Ishikawa (cell line): ENCODE data around the gene ARID1B.

ENCODE experiments used
- CEBPB ChIP-seq: IDR thresholded peaks from 2 replicates; pipeline ENCODE4 v1.6.1; 2012
- CREB1 ChIP-seq: IDR thresholded peaks from 2 replicates; pipeline ENCODE4 v1.6.1; 2012; ENCODE audit warnings: low read depth
- EGR1 ChIP-seq: IDR thresholded peaks from 2 replicates; pipeline ENCODE4 v1.6.1; 2012
- EP300 ChIP-seq: IDR thresholded peaks from 2 replicates; pipeline ENCODE4 v1.6.1; 2012; ENCODE audit warnings: borderline replicate concordance
- FOXM1 ChIP-seq: IDR thresholded peaks from 2 replicates; pipeline ENCODE4 v1.6.1; 2012; ENCODE audit warnings: low read depth, borderline replicate concordance
- NFIC ChIP-seq: IDR thresholded peaks from 2 replicates; pipeline ENCODE4 v1.6.1; 2012
- RAD21 ChIP-seq: IDR thresholded peaks from 2 replicates; pipeline ENCODE4 v1.6.1; 2012; ENCODE audit warnings: low read depth
- REST ChIP-seq: IDR thresholded peaks from 2 replicates; pipeline ENCODE4 v1.6.1; 2012; ENCODE audit warnings: low read depth, mild to moderate bottlenecking
- TAF1 ChIP-seq: IDR thresholded peaks from 2 replicates; pipeline ENCODE4 v1.6.1; 2012; ENCODE audit warnings: low read depth, mild to moderate bottlenecking
- TCF12 ChIP-seq: IDR thresholded peaks from 2 replicates; pipeline ENCODE4 v1.6.1; 2012; ENCODE audit warnings: low read depth
- TEAD4 ChIP-seq: IDR thresholded peaks from 2 replicates; pipeline ENCODE4 v1.6.1; 2012
- USF1 ChIP-seq: IDR thresholded peaks from 2 replicates; pipeline ENCODE4 v1.6.1; 2012
- YY1 ChIP-seq: IDR thresholded peaks from 2 replicates; pipeline ENCODE4 v1.6.1; 2012; ENCODE audit warnings: low read depth
- ZBTB7A ChIP-seq: IDR thresholded peaks from 2 replicates; pipeline ENCODE4 v1.6.1; 2012; ENCODE audit warnings: low read depth
- TF ChIP-seq, protein P1 (sequence below): IDR thresholded peaks from 2 replicates; pipeline ENCODE4 v1.6.1; 2012

The ARID1B gene

GRCh38 chr6:157185986-157186385 is 408.8 kb downstream of the ARID1B start:
- no peak for TF ChIP-seq RAD21
- TF ChIP-seq FOXM1: no peak
- no peak for TF ChIP-seq TAF1
- TF ChIP-seq EGR1: no peak
- TF ChIP-seq TCF12: no peak
- TF ChIP-seq YY1: no peak
- TF ChIP-seq, protein P1, sequence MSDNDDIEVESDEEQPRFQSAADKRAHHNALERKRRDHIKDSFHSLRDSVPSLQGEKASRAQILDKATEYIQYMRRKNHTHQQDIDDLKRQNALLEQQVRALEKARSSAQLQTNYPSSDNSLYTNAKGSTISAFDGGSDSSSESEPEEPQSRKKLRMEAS: no peak
- TF ChIP-seq CEBPB: no peak
- TF ChIP-seq TEAD4: no peak
- no peak for TF ChIP-seq CREB1

GRCh38 chr6:157186785-157187181 is 409.6 kb downstream of the ARID1B start:
- no peak for TF ChIP-seq TAF1
- TF ChIP-seq CEBPB: no peak
- TF ChIP-seq EGR1: no peak
- TF ChIP-seq NFIC: no peak
- no peak for TF ChIP-seq RAD21
- TF ChIP-seq, protein P1: no peak
- TF ChIP-seq ZBTB7A: no peak
- TF ChIP-seq REST: no peak
- no peak for TF ChIP-seq TEAD4
- TF ChIP-seq YY1: no peak
- no peak for TF ChIP-seq FOXM1

DNA sequence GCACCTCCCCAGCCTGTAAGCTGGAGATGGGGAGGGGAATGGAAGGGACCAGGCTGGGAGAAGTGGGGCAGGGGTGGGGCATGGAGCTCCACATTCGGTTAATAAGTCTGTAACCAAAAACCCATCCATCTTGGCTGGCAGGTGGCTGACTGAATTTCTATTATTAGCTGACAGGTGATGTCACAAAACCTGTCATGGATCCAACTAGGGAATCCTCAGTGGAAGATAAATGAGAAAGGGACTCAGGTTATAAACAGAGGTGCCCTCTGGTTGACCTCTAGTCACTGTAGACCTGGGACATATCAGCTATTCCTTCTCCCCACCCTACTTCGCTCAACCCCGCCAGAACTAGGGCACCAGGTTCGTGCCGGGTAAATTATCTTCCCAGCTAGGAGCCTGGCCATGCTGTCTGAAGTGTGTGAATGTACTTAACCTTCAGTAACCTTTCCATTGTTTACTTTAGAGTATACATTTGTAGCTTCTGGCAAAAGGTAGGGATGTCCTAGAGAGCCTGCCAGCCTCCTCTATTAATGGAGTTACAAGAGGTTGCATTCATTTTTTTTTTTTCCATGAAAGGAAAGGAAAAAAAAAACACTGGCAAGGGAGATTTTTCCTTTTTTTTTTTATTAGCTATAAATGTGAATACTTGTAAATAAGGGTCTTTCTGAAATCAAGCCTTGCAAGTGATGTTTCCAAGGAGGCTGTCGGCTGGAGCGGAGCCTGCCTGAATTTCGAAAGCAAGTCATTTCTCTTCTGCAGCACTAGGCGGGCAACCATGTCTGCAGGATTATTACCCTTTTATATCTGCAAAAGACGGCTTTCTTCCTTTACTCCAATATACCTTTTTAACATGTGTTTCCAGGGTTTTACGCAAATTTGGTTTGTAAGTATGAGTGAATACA is 410.3 kb downstream of the ARID1B start:
- no peak for TF ChIP-seq ZBTB7A
- TF ChIP-seq FOXM1: no peak
- no peak for TF ChIP-seq TEAD4
- no peak for TF ChIP-seq CEBPB
- no peak for TF ChIP-seq USF1
- TF ChIP-seq RAD21: no peak

GRCh38 chr6:157188213-157188612 is 411.0 kb downstream of the ARID1B start:
- TF ChIP-seq EGR1 (no peak), TAF1 (no peak), TEAD4 (no peak), CEBPB (no peak), RAD21 (no peak), CREB1 (no peak), ZBTB7A (no peak), YY1 (no peak), EP300 (no peak), TCF12 (no peak), REST (no peak), FOXM1 (no peak)
- TF ChIP-seq, protein P1: no peak

DNA sequence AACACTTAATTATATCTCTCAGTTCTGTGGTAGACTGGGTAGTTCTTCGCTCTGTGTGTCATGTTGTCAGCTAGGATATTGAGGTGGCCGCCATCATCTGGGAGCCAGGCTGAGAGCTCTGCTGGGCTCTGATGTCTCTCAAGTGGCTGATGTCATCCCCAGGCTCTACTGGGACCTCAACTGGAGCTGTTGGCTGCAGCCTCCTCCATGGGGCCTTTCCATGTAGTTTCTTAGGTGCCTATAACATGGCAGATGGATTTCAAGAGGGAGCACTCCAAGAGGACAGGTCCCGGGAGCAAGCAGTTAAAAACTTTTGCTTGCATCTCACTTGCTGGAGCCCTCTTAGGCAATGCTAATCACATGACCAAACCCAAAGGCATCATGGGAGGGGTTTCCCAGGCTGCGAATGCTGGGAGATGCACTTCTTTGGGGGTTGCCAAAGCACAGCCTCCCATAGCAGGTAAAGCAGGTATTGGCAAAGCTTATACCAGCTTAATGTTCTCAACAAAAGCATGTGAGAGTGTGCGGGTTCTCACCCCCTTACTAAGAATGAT is 416.3 kb downstream of the ARID1B start:
- TF ChIP-seq EP300 (no peak), TAF1 (no peak), REST (no peak), CEBPB (peak; percentile 33; the same call in 1 of the 2 replicates), USF1 (peak; percentile 67)
